Measurements from ENCODE around the gene CDC14A. TPM values are rescaled to one million over a fixed set of nuclear protein-coding genes. Genes with fewer than 3 reads are reported as not detected.

CDC14A gene
- total RNA-seq, 2 experiments from 2014 or later: 4.9 to 7.2 TPM

- Histone ChIP-seq H3K27ac (ENCODE audit: low read depth, low read length, poor library complexity, severe bottlenecking) (no peak overlapping the region), H3K4me3 (ENCODE audit: low read depth, low read length, poor library complexity, severe bottlenecking) (no peak overlapping the region), H3K4me1 (ENCODE audit: insufficient read depth, low read length, poor library complexity, severe bottlenecking) (peaks cover 7% of the 10 kb centered on the region), H3K4me2 (ENCODE audit: low read length) (no peak overlapping the region), H3K79me2 (ENCODE audit: insufficient read depth, low read depth, low read length) (no peaks in the 10 kb centered on the region), H3K9me2 (ENCODE audit: insufficient read depth, low read length) (no peaks in the 10 kb centered on the region), H3K36me3 (ENCODE audit: insufficient read depth, low read length) (no peaks in the 10 kb centered on the region), H2AFZ (ENCODE audit: low read length) (no peak overlapping the region), H4K20me1 (ENCODE audit: insufficient read depth, low read length) (no peaks in the 10 kb centered on the region), H3K9me3 (ENCODE audit: low read length) (no peaks in the 10 kb centered on the region)
- no TSS peak for BruUV-seq (replicated peaks)
- intact Hi-C loops (cut with micrococcal nuclease; ENCODE audit: unreplicated experiment): no loop called here
- TF ChIP-seq EZH2phosphoT487 (IDR thresholded peaks at IDR 0.05; ENCODE audit: borderline replicate concordance, low read depth, low read length): no peak
- TF ChIP-seq, protein P1, sequence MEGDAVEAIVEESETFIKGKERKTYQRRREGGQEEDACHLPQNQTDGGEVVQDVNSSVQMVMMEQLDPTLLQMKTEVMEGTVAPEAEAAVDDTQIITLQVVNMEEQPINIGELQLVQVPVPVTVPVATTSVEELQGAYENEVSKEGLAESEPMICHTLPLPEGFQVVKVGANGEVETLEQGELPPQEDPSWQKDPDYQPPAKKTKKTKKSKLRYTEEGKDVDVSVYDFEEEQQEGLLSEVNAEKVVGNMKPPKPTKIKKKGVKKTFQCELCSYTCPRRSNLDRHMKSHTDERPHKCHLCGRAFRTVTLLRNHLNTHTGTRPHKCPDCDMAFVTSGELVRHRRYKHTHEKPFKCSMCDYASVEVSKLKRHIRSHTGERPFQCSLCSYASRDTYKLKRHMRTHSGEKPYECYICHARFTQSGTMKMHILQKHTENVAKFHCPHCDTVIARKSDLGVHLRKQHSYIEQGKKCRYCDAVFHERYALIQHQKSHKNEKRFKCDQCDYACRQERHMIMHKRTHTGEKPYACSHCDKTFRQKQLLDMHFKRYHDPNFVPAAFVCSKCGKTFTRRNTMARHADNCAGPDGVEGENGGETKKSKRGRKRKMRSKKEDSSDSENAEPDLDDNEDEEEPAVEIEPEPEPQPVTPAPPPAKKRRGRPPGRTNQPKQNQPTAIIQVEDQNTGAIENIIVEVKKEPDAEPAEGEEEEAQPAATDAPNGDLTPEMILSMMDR (conservative IDR thresholded peaks at IDR 0.05; ENCODE audit: low read length): no peak
- ChIA-PET POLR2A (no interaction called here), CTCF (ENCODE audit: unreplicated experiment) (no interaction called here)
- DNase-seq (ENCODE audit: low spot score): no peak
Observed at GRCh38 chr1:100422065-100422464, 69.8 kb downstream of the CDC14A start.

- no peak overlapping the region for H3K27ac ChIP-seq (ENCODE audit: low read depth, low read length, poor library complexity, severe bottlenecking)
- intact Hi-C loops (cut with micrococcal nuclease; ENCODE audit: unreplicated experiment): no loop called here
- POLR2A ChIA-PET: interaction anchor here (0.5 to 1.1 kb wide), 2 partner anchors 15 to 622 kb away, joined by 4 read pairs; no protein-coding TSS in a partner anchor
- no peak for TF ChIP-seq EZH2phosphoT487 (IDR thresholded peaks at IDR 0.05; ENCODE audit: borderline replicate concordance, low read depth, low read length)
- TF ChIP-seq, protein P1 (conservative IDR thresholded peaks at IDR 0.05; ENCODE audit: low read length): 0 out of 2 replicates have a peak, but pooled peaks have one; percentile 31
- H3K4me1 ChIP-seq (ENCODE audit: insufficient read depth, low read length, poor library complexity, severe bottlenecking): peaks cover 7% of the 10 kb centered on the region
- peak overlapping the region; percentile 13 for H3K4me2 ChIP-seq (ENCODE audit: low read length)
- no peaks in the 10 kb centered on the region for H3K36me3 ChIP-seq (ENCODE audit: insufficient read depth, low read length)
- H3K79me2 ChIP-seq (ENCODE audit: insufficient read depth, low read depth, low read length): no peaks in the 10 kb centered on the region
- H4K20me1 ChIP-seq (ENCODE audit: insufficient read depth, low read length): no peaks in the 10 kb centered on the region
- H3K9me2 ChIP-seq (ENCODE audit: insufficient read depth, low read length): no peaks in the 10 kb centered on the region
- BruUV-seq (replicated peaks): no TSS peak
- no peak for DNase-seq (ENCODE audit: low spot score)
- H2AFZ ChIP-seq (ENCODE audit: low read length): no peak overlapping the region
- H3K4me3 ChIP-seq (ENCODE audit: low read depth, low read length, poor library complexity, severe bottlenecking): no peak overlapping the region
- CTCF ChIA-PET (ENCODE audit: unreplicated experiment): interaction anchor here (0.5 kb wide), 1 partner anchor 292 kb away, joined by 3 read pairs; no protein-coding TSS in a partner anchor
- H3K9me3 ChIP-seq (ENCODE audit: low read length): no peaks in the 10 kb centered on the region
Observed at GRCh38 chr1:100423832-100424337, 71.6 kb downstream of the CDC14A start.

GRCh38 chr1:100428160-100428559, 75.9 kb downstream of the CDC14A start:
- no peaks in the 10 kb centered on the region for H4K20me1 ChIP-seq (ENCODE audit: insufficient read depth, low read length)
- BruUV-seq (replicated peaks): no TSS peak
- H2AFZ ChIP-seq (ENCODE audit: low read length): no peak overlapping the region
- H3K9me2 ChIP-seq (ENCODE audit: insufficient read depth, low read length): no peaks in the 10 kb centered on the region
- H3K36me3 ChIP-seq (ENCODE audit: insufficient read depth, low read length): no peaks in the 10 kb centered on the region
- H3K27ac ChIP-seq (ENCODE audit: low read depth, low read length, poor library complexity, severe bottlenecking): no peak overlapping the region
- H3K4me3 ChIP-seq (ENCODE audit: low read depth, low read length, poor library complexity, severe bottlenecking): no peak overlapping the region
- H3K9me3 ChIP-seq (ENCODE audit: low read length): no peaks in the 10 kb centered on the region
- TF ChIP-seq EZH2phosphoT487 (IDR thresholded peaks at IDR 0.05; ENCODE audit: borderline replicate concordance, low read depth, low read length): no peak
- TF ChIP-seq, protein P1 (conservative IDR thresholded peaks at IDR 0.05; ENCODE audit: low read length): no peak
- DNase-seq (ENCODE audit: low spot score): no peak
- no peaks in the 10 kb centered on the region for H3K79me2 ChIP-seq (ENCODE audit: insufficient read depth, low read depth, low read length)
- CTCF ChIA-PET (ENCODE audit: unreplicated experiment): no interaction called here
- POLR2A ChIA-PET: no interaction called here
- intact Hi-C loops (cut with micrococcal nuclease; ENCODE audit: unreplicated experiment): no loop called here
- peaks cover 7% of the 10 kb centered on the region for H3K4me1 ChIP-seq (ENCODE audit: insufficient read depth, low read length, poor library complexity, severe bottlenecking)
- H3K4me2 ChIP-seq (ENCODE audit: low read length): no peak overlapping the region
